Endothelial cell of umbilical vein (primary cell): ENCODE data around the gene GSTA5. TPM values are rescaled to one million over a fixed set of nuclear protein-coding genes. Genes with fewer than 3 reads are reported as not detected.
"Not testable (repeated sequence)": the region's sequence is repeated elsewhere in the genome, so short reads cannot be mapped to it uniquely, and the experiment has no call there.

Experiments
- BruUV-seq: library from RNA; stranded (reverse); fragments of 400-500 nt; replicated peaks from 2 replicates; lab custom pipeline; 2021; lab: Mats Ljungman, UMichigan
- CTCF ChIA-PET: fragments of 300-600, 350-600 bp; sonication (Branson Sonifier 250); formaldehyde crosslinking; loops from one replicate; lab custom pipeline; 2021; ENCODE audit warnings: antibody characterized with exemption, inconsistent platforms; lab: Charles Lee
- POLR2A ChIA-PET: fragments of 300-600, 350-600 bp; sonication (Branson Sonifier 250); formaldehyde crosslinking; loops from one replicate; lab custom pipeline; 2021; ENCODE audit warnings: antibody characterized with exemption, inconsistent platforms; lab: Charles Lee
- DNase-seq: peaks from one replicate; pipeline ENCODE4 v3.0.0-alpha.2; 2011; ENCODE audit warnings: low read depth, low spot score
- FAIRE-seq: peaks from 2 replicates; lab custom pipeline; 2011; peaks lifted over from hg19 to GRCh38; lab: Jason Lieb, UNC
- H2AFZ ChIP-seq: 2 replicates; pipeline ENCODE4 v1.6.0; 2012; ENCODE audit warnings: low read depth, low read length, control low read depth, inconsistent platforms
- H3K27ac ChIP-seq: 2 replicates; pipeline ENCODE4 v1.5.1; 2011; ENCODE audit warnings: low read depth, mild to moderate bottlenecking, control low read depth, low read length, moderate library complexity; ENCODE audit not compliant: insufficient read depth
- H3K27me3 ChIP-seq, 2 experiments: 2 replicates each; pipeline versions ENCODE4 v1.6.0 to v1.6.1; 2011; ENCODE audit warnings: low read length in 2 of 2, mixed read lengths in 1 of 2; ENCODE audit not compliant: control insufficient read depth in 2 of 2, insufficient read depth in 2 of 2
- H3K36me3 ChIP-seq, 2 experiments: 2 replicates in 1 of 2; 3 replicates in 1 of 2; pipeline ENCODE4 v1.5.1; 2011; ENCODE audit warnings: low read length in 2 of 2, mild to moderate bottlenecking in 1 of 2, moderate library complexity in 1 of 2; ENCODE audit not compliant: control insufficient read depth in 2 of 2, insufficient read depth in 2 of 2; ENCODE audit errors: extremely low read depth in 1 of 2
- H3K4me1 ChIP-seq: 3 replicates; pipeline ENCODE4 v1.5.1; 2011; ENCODE audit warnings: mild to moderate bottlenecking, low read length; ENCODE audit not compliant: control insufficient read depth, insufficient read depth; ENCODE audit errors: extremely low read depth
- H3K4me2 ChIP-seq: 2 replicates; pipeline ENCODE4 v1.6.1; 2011; ENCODE audit warnings: low read length, control low read depth, mixed read lengths; ENCODE audit not compliant: insufficient read depth
- H3K4me3 ChIP-seq, 3 experiments: fragments of 200-600 bp in 1 of 3; sonication (generic), shearing (Covaris generic) in 1 of 3; replicated peaks in 1 of 3; 2 replicates each; pipeline ENCODE4 v1.5.1; 2011 to 2016; ENCODE audit warnings: control low read depth in 3 of 3, low read length in 3 of 3, mild to moderate bottlenecking in 2 of 3, inconsistent platforms in 1 of 3, low read depth in 1 of 3, moderate library complexity in 1 of 3; ENCODE audit not compliant: insufficient read depth in 1 of 3
- H3K79me2 ChIP-seq: 2 replicates; pipeline ENCODE4 v1.6.0; 2012; ENCODE audit warnings: low read length, inconsistent platforms; ENCODE audit not compliant: control insufficient read depth, insufficient read depth
- H3K9ac ChIP-seq: replicated peaks from 2 replicates; pipeline ENCODE3; 2011; ENCODE audit warnings: low read length, control low read depth; ENCODE audit not compliant: insufficient read depth; ENCODE audit errors: extremely low read depth
- H3K9me1 ChIP-seq: replicated peaks from 3 replicates; pipeline ENCODE4 v1.6.0; 2011; ENCODE audit warnings: mild to moderate bottlenecking, low read length; ENCODE audit not compliant: control insufficient read depth, insufficient read depth; ENCODE audit errors: extremely low read depth
- H3K9me3 ChIP-seq: replicated peaks from 2 replicates; pipeline ENCODE4 v1.5.1; 2012; ENCODE audit warnings: low read length, inconsistent platforms; ENCODE audit not compliant: control insufficient read depth, insufficient read depth
- H4K20me1 ChIP-seq: replicated peaks from 2 replicates; pipeline ENCODE3; 2011; ENCODE audit warnings: mild to moderate bottlenecking, low read length; ENCODE audit not compliant: control insufficient read depth, insufficient read depth; ENCODE audit errors: extremely low read depth
- CTCF ChIP-seq, 2 donors: IDR thresholded peaks; 1 replicate in 1 of 2; 2 replicates in 1 of 2; pipeline ENCODE4 v1.5.1; 2011; ENCODE audit warnings: low read length in 2 of 2, mild to moderate bottlenecking in 2 of 2, moderate library complexity in 2 of 2, control low read depth in 1 of 2, inconsistent platforms in 1 of 2, low read depth in 1 of 2; ENCODE audit not compliant: insufficient read depth in 1 of 2; ENCODE audit errors: extremely low read depth in 1 of 2
- EZH2 ChIP-seq: IDR thresholded peaks from 2 replicates; pipeline ENCODE4 v1.6.1; 2012; ENCODE audit warnings: borderline replicate concordance, low read depth, mild to moderate bottlenecking, moderate library complexity, low read length, inconsistent platforms; ENCODE audit not compliant: severe bottlenecking
- FOS ChIP-seq: IDR thresholded peaks from 2 replicates; pipeline ENCODE4 v1.6.1; 2011; ENCODE audit warnings: mild to moderate bottlenecking, low read length, moderate library complexity, borderline replicate concordance; ENCODE audit not compliant: insufficient read depth
- GATA2 ChIP-seq: IDR thresholded peaks from 2 replicates; pipeline ENCODE4 v1.7.0; 2011; ENCODE audit warnings: low read depth, mild to moderate bottlenecking, moderate library complexity, mixed read lengths, low read length; ENCODE audit not compliant: insufficient read length, insufficient read depth
- JUN ChIP-seq: IDR thresholded peaks from 2 replicates; pipeline ENCODE4 v1.6.1; 2011; ENCODE audit warnings: borderline replicate concordance, low read depth; ENCODE audit not compliant: insufficient read length, insufficient read depth
- MAX ChIP-seq: IDR thresholded peaks from 2 replicates; pipeline ENCODE4 v1.6.1; 2011; ENCODE audit not compliant: insufficient read depth, insufficient read length
- MYC ChIP-seq: IDR thresholded peaks from one replicate; pipeline ENCODE4 v1.6.1; 2011; ENCODE audit warnings: mild to moderate bottlenecking, low read depth, low read length
- POLR2A ChIP-seq: IDR thresholded peaks from 2 replicates; pipeline ENCODE4 v1.6.1; 2012; ENCODE audit warnings: low read depth, mild to moderate bottlenecking, control low read depth, low read length
- POLR2AphosphoS5 ChIP-seq: IDR thresholded peaks from 2 replicates; pipeline ENCODE4 v1.6.1; 2012; ENCODE audit warnings: low read depth, mild to moderate bottlenecking, control low read depth, low read length, moderate library complexity; ENCODE audit not compliant: insufficient read depth
- dilution Hi-C: fragments of 300-500 bp; cut with MboI; formaldehyde crosslinking; loops from one replicate; pipeline ENCODE4 v1.15.0; 2019; ENCODE audit warnings: low sequenced_read_pairs; ENCODE audit not compliant: extremely low pct_ligation_motif_present
- intact Hi-C: fragments of 100-400 bp; cut with micrococcal nuclease; formaldehyde crosslinking; loops from one replicate; pipeline ENCODE4 v1.10.0; 2022
- polyA plus RNA-seq, 4 experiments: library from polyadenylated mRNA; depleted of rRNA in 3 of 4; stranded (reverse) in 3 of 4; unstranded in 1 of 4; fragments of >200 nt; gene quantifications; 2 replicates each; pipeline versions ENCODE4 v1.2.1 to v1.2.3, GENCODE V29; 2011 to 2012; ENCODE audit warnings: missing spikeins in 1 of 4
- total RNA-seq: library from RNA; stranded (reverse); gene quantifications from 2 replicates; pipeline ENCODE4 v1.2.3, GENCODE V29; 2021

Gene GSTA5
- total and polyA plus RNA-seq, 2 donors (not counting 3 experiments of a cell fraction or from before 2014, with no cell fraction given), result not detected

GRCh38 chr6:52790861-52791260 is 49.8 kb downstream of the GSTA5 start:
- H3K27ac ChIP-seq, result no peak overlapping the region
- CTCF ChIA-PET, result no interaction called here

GRCh38 chr6:52789658-52790057 is 51.0 kb downstream of the GSTA5 start:
- BruUV-seq, dilution Hi-C loops, POLR2A ChIA-PET, H3K9me1 ChIP-seq, H2AFZ ChIP-seq, H4K20me1 ChIP-seq, H3K9me3 ChIP-seq, intact Hi-C loops, H3K4me1 ChIP-seq, H3K4me2 ChIP-seq, H3K27ac ChIP-seq, H3K9ac ChIP-seq, CTCF ChIA-PET, H3K79me2 ChIP-seq, H3K36me3 ChIP-seq, H3K4me3 ChIP-seq, FAIRE-seq, DNase-seq, H3K27me3 ChIP-seq: not testable (repeated sequence)

More at GRCh38 chr6:52790861-52791260, 49.8 kb downstream of the GSTA5 start:
- POLR2A ChIA-PET, result no interaction called here
- H4K20me1 ChIP-seq, result no peaks in the 10 kb centered on the region
- no peaks in the 10 kb centered on the region for H3K79me2 ChIP-seq
- dilution Hi-C loops (no loop called here), intact Hi-C loops (no loop called here)
- DNase-seq, result no peak
- no peak overlapping the region for H3K9ac ChIP-seq
- no peaks in the 10 kb centered on the region for H3K9me3 ChIP-seq
- no TSS peak for BruUV-seq
- H3K36me3 ChIP-seq, result no peaks in the 10 kb centered on the region
- no peak for TF ChIP-seq MAX
- no peak for TF ChIP-seq POLR2A
- TF ChIP-seq GATA2, result no peak
- TF ChIP-seq EZH2, result no peak
- no peak for TF ChIP-seq FOS
- TF ChIP-seq MYC, result no peak
- no peak for TF ChIP-seq POLR2AphosphoS5
- no peak for TF ChIP-seq JUN
- TF ChIP-seq CTCF (IDR thresholded peaks at IDR 0.05; ENCODE audit: extremely low read depth in 1 of 2, insufficient read depth in 1 of 2, low read depth in 1 of 2, low read length in 2 of 2), result no peak
- no peak for FAIRE-seq
- H3K27me3 ChIP-seq, result no peaks in the 10 kb centered on the region
- no peak overlapping the region for H3K4me3 ChIP-seq
- no peaks in the 10 kb centered on the region for H3K4me1 ChIP-seq
- H3K9me1 ChIP-seq, result no peaks in the 10 kb centered on the region
- no peak overlapping the region for H2AFZ ChIP-seq
- H3K4me2 ChIP-seq, result no peak overlapping the region
